ENCODE measurements around the gene M1AP.

DNA sequence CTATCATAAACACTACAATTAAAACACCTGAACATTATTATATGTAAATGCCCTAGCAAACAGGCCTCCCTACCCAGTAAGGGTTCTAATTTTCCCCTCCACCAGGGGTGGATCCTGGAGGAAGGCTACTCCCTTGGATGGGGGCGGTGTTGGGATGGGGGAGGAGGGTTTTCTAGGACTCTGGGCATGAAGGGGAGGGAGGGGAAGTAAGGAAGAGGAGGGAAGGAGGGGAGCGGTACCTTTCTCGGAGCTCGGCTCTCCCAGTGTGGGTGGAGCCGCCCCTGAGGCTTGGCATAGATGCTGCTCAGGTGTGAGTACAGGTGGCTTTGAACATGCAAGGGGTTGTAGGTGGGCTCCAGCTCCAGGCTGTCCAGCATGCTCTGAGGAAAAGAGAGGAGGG, 88.2 kb downstream of the M1AP start:
- TF ChIP-seq PAX5 (IDR thresholded peaks at IDR 0.05; ENCODE audit: insufficient read depth, low read length, severe bottlenecking): no peak
- TF ChIP-seq POLR2A (IDR thresholded peaks at IDR 0.05; ENCODE audit: low read depth, low read length): no peak
- TF ChIP-seq TAF1 (IDR thresholded peaks at IDR 0.05; ENCODE audit: low read depth, low read length): no peak
- TF ChIP-seq POLR2AphosphoS5 (IDR thresholded peaks at IDR 0.05; ENCODE audit: low read depth, low read length): no peak
- no peak for TF ChIP-seq SPI1 (IDR thresholded peaks at IDR 0.05; ENCODE audit: low read depth, low read length)
- TF ChIP-seq POU2F2 (IDR thresholded peaks at IDR 0.05; ENCODE audit: low read depth, low read length): no peak

All from GM12891 (cell line).